Endothelial cell of umbilical vein (primary cell): Measurements from ENCODE around the gene TEX11. TPM values are rescaled to one million over a fixed set of nuclear protein-coding genes. Genes with fewer than 3 reads are reported as not detected.

Source experiments
- BruUV-seq: library from RNA; stranded (reverse); fragments of 400-500 nt; replicated peaks from 2 replicates; lab custom pipeline; 2021; lab: Mats Ljungman, UMichigan
- CTCF ChIA-PET: fragments of 300-600, 350-600 bp; sonication (Branson Sonifier 250); formaldehyde crosslinking; loops from one replicate; lab custom pipeline; 2021; ENCODE audit warnings: antibody characterized with exemption, inconsistent platforms; lab: Charles Lee
- POLR2A ChIA-PET: fragments of 300-600, 350-600 bp; sonication (Branson Sonifier 250); formaldehyde crosslinking; loops from one replicate; lab custom pipeline; 2021; ENCODE audit warnings: antibody characterized with exemption, inconsistent platforms; lab: Charles Lee
- DNase-seq: peaks from one replicate; pipeline ENCODE4 v3.0.0-alpha.2; 2011; ENCODE audit warnings: low read depth, low spot score
- FAIRE-seq: peaks from 2 replicates; lab custom pipeline; 2011; peaks lifted over from hg19 to GRCh38; lab: Jason Lieb, UNC
- H2AFZ ChIP-seq: 2 replicates; pipeline ENCODE4 v1.6.0; 2012; ENCODE audit warnings: low read depth, low read length, control low read depth, inconsistent platforms
- H3K27ac ChIP-seq: 2 replicates; pipeline ENCODE4 v1.5.1; 2011; ENCODE audit warnings: low read depth, mild to moderate bottlenecking, control low read depth, low read length, moderate library complexity; ENCODE audit not compliant: insufficient read depth
- H3K27me3 ChIP-seq, 2 experiments: 2 replicates each; pipeline versions ENCODE4 v1.6.0 to v1.6.1; 2011; ENCODE audit warnings: low read length in 2 of 2, mixed read lengths in 1 of 2; ENCODE audit not compliant: control insufficient read depth in 2 of 2, insufficient read depth in 2 of 2
- H3K36me3 ChIP-seq, 2 experiments: 2 replicates in 1 of 2; 3 replicates in 1 of 2; pipeline ENCODE4 v1.5.1; 2011; ENCODE audit warnings: low read length in 2 of 2, mild to moderate bottlenecking in 1 of 2, moderate library complexity in 1 of 2; ENCODE audit not compliant: control insufficient read depth in 2 of 2, insufficient read depth in 2 of 2; ENCODE audit errors: extremely low read depth in 1 of 2
- H3K4me1 ChIP-seq: 3 replicates; pipeline ENCODE4 v1.5.1; 2011; ENCODE audit warnings: mild to moderate bottlenecking, low read length; ENCODE audit not compliant: control insufficient read depth, insufficient read depth; ENCODE audit errors: extremely low read depth
- H3K4me2 ChIP-seq: 2 replicates; pipeline ENCODE4 v1.6.1; 2011; ENCODE audit warnings: low read length, control low read depth, mixed read lengths; ENCODE audit not compliant: insufficient read depth
- H3K4me3 ChIP-seq, 3 experiments: fragments of 200-600 bp in 1 of 3; sonication (generic), shearing (Covaris generic) in 1 of 3; replicated peaks in 1 of 3; 2 replicates each; pipeline ENCODE4 v1.5.1; 2011 to 2016; ENCODE audit warnings: control low read depth in 3 of 3, low read length in 3 of 3, mild to moderate bottlenecking in 2 of 3, inconsistent platforms in 1 of 3, low read depth in 1 of 3, moderate library complexity in 1 of 3; ENCODE audit not compliant: insufficient read depth in 1 of 3
- H3K79me2 ChIP-seq: 2 replicates; pipeline ENCODE4 v1.6.0; 2012; ENCODE audit warnings: low read length, inconsistent platforms; ENCODE audit not compliant: control insufficient read depth, insufficient read depth
- H3K9ac ChIP-seq: replicated peaks from 2 replicates; pipeline ENCODE3; 2011; ENCODE audit warnings: low read length, control low read depth; ENCODE audit not compliant: insufficient read depth; ENCODE audit errors: extremely low read depth
- H3K9me1 ChIP-seq: replicated peaks from 3 replicates; pipeline ENCODE4 v1.6.0; 2011; ENCODE audit warnings: mild to moderate bottlenecking, low read length; ENCODE audit not compliant: control insufficient read depth, insufficient read depth; ENCODE audit errors: extremely low read depth
- H3K9me3 ChIP-seq: replicated peaks from 2 replicates; pipeline ENCODE4 v1.5.1; 2012; ENCODE audit warnings: low read length, inconsistent platforms; ENCODE audit not compliant: control insufficient read depth, insufficient read depth
- H4K20me1 ChIP-seq: replicated peaks from 2 replicates; pipeline ENCODE3; 2011; ENCODE audit warnings: mild to moderate bottlenecking, low read length; ENCODE audit not compliant: control insufficient read depth, insufficient read depth; ENCODE audit errors: extremely low read depth
- EZH2 ChIP-seq: IDR thresholded peaks from 2 replicates; pipeline ENCODE4 v1.6.1; 2012; ENCODE audit warnings: borderline replicate concordance, low read depth, mild to moderate bottlenecking, moderate library complexity, low read length, inconsistent platforms; ENCODE audit not compliant: severe bottlenecking
- FOS ChIP-seq: IDR thresholded peaks from 2 replicates; pipeline ENCODE4 v1.6.1; 2011; ENCODE audit warnings: mild to moderate bottlenecking, low read length, moderate library complexity, borderline replicate concordance; ENCODE audit not compliant: insufficient read depth
- GATA2 ChIP-seq: IDR thresholded peaks from 2 replicates; pipeline ENCODE4 v1.7.0; 2011; ENCODE audit warnings: low read depth, mild to moderate bottlenecking, moderate library complexity, mixed read lengths, low read length; ENCODE audit not compliant: insufficient read length, insufficient read depth
- JUN ChIP-seq: IDR thresholded peaks from 2 replicates; pipeline ENCODE4 v1.6.1; 2011; ENCODE audit warnings: borderline replicate concordance, low read depth; ENCODE audit not compliant: insufficient read length, insufficient read depth
- MYC ChIP-seq: IDR thresholded peaks from one replicate; pipeline ENCODE4 v1.6.1; 2011; ENCODE audit warnings: mild to moderate bottlenecking, low read depth, low read length
- POLR2A ChIP-seq: IDR thresholded peaks from 2 replicates; pipeline ENCODE4 v1.6.1; 2012; ENCODE audit warnings: low read depth, mild to moderate bottlenecking, control low read depth, low read length
- POLR2AphosphoS5 ChIP-seq: IDR thresholded peaks from 2 replicates; pipeline ENCODE4 v1.6.1; 2012; ENCODE audit warnings: low read depth, mild to moderate bottlenecking, control low read depth, low read length, moderate library complexity; ENCODE audit not compliant: insufficient read depth
- dilution Hi-C: fragments of 300-500 bp; cut with MboI; formaldehyde crosslinking; loops from one replicate; pipeline ENCODE4 v1.15.0; 2019; ENCODE audit warnings: low sequenced_read_pairs; ENCODE audit not compliant: extremely low pct_ligation_motif_present
- intact Hi-C: fragments of 100-400 bp; cut with micrococcal nuclease; formaldehyde crosslinking; loops from one replicate; pipeline ENCODE4 v1.10.0; 2022
- polyA plus RNA-seq, 4 experiments: library from polyadenylated mRNA; depleted of rRNA in 3 of 4; stranded (reverse) in 3 of 4; unstranded in 1 of 4; fragments of >200 nt; gene quantifications; 2 replicates each; pipeline versions ENCODE4 v1.2.1 to v1.2.3, GENCODE V29; 2011 to 2012; ENCODE audit warnings: missing spikeins in 1 of 4
- total RNA-seq: library from RNA; stranded (reverse); gene quantifications from 2 replicates; pipeline ENCODE4 v1.2.3, GENCODE V29; 2021
- TF ChIP-seq, protein P1 (sequence below), 2 donors: IDR thresholded peaks; 1 replicate in 1 of 2; 2 replicates in 1 of 2; pipeline ENCODE4 v1.5.1; 2011; ENCODE audit warnings: low read length in 2 of 2, mild to moderate bottlenecking in 2 of 2, moderate library complexity in 2 of 2, control low read depth in 1 of 2, inconsistent platforms in 1 of 2, low read depth in 1 of 2; ENCODE audit not compliant: insufficient read depth in 1 of 2; ENCODE audit errors: extremely low read depth in 1 of 2
- TF ChIP-seq, protein P2 (sequence below): IDR thresholded peaks from 2 replicates; pipeline ENCODE4 v1.6.1; 2011; ENCODE audit not compliant: insufficient read depth, insufficient read length

Gene TEX11
- total and polyA plus RNA-seq, 2 donors (not counting 3 experiments of a cell fraction or from before 2014, with no cell fraction given), result not detected

DNA sequence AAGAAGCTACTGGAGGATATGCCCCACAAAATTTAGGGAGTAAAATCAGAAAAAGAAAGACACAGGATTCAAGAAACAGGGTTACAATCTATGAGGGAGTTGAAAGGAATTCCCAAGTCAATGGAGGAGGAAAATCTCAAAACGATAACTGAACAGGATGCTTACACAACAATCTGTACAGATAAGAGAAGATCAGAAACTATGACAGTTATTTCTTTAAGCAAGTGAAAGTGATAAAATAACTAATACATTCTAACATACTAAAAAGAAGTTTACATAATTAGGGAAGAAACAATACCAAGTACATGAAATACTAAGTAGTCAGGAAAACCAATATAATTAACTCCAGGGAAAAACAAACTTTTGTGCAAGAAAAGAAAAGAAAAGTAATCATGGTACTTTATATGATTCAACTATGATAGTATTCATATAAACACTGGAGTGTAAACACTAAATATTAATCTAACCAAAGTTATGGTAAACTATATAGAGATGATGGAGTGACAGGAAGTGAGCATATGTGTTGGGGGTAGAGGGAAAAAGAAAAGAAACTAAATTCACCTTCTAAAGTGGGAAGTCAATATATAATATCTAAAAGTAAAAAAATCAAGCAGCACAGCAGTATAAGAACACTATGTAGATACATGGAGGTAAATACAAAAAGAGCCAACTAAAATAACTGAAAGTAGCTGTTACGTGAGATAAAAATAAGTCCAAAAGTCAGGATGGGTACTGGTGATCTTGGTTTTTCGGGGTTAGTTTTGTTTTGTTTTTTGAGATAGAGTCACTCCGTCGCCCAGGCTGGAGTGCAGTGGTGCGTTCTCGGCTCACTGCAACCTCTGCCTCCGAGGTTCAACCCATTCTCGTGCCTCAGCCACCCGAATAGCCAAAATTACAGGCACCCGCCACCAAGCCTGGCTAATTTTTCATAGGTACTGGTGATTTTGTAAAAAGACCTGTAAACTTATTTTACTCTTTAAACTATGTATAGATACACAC, 99.3 kb downstream of the TEX11 start:
- no peaks in the 10 kb centered on the region for H3K4me1 ChIP-seq
- FAIRE-seq, result no peak
- H3K9me3 ChIP-seq, result no peaks in the 10 kb centered on the region
- H3K4me2 ChIP-seq, result no peak overlapping the region
- BruUV-seq, result no TSS peak
- H3K79me2 ChIP-seq, result no peaks in the 10 kb centered on the region
- H3K9ac ChIP-seq, result no peak overlapping the region
- CTCF ChIA-PET, result no interaction called here
- H2AFZ ChIP-seq, result no peak overlapping the region
- no peaks in the 10 kb centered on the region for H3K27me3 ChIP-seq
- TF ChIP-seq JUN, result no peak
- TF ChIP-seq GATA2, result no peak
- TF ChIP-seq, protein P1, sequence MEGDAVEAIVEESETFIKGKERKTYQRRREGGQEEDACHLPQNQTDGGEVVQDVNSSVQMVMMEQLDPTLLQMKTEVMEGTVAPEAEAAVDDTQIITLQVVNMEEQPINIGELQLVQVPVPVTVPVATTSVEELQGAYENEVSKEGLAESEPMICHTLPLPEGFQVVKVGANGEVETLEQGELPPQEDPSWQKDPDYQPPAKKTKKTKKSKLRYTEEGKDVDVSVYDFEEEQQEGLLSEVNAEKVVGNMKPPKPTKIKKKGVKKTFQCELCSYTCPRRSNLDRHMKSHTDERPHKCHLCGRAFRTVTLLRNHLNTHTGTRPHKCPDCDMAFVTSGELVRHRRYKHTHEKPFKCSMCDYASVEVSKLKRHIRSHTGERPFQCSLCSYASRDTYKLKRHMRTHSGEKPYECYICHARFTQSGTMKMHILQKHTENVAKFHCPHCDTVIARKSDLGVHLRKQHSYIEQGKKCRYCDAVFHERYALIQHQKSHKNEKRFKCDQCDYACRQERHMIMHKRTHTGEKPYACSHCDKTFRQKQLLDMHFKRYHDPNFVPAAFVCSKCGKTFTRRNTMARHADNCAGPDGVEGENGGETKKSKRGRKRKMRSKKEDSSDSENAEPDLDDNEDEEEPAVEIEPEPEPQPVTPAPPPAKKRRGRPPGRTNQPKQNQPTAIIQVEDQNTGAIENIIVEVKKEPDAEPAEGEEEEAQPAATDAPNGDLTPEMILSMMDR (IDR thresholded peaks at IDR 0.05; ENCODE audit: extremely low read depth in 1 of 2, insufficient read depth in 1 of 2, low read depth in 1 of 2, low read length in 2 of 2), result no peak
- no peak for TF ChIP-seq POLR2AphosphoS5
- TF ChIP-seq, protein P2, sequence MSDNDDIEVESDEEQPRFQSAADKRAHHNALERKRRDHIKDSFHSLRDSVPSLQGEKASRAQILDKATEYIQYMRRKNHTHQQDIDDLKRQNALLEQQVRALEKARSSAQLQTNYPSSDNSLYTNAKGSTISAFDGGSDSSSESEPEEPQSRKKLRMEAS, result no peak
- no peak for TF ChIP-seq FOS
- no peak for TF ChIP-seq EZH2
- no peak for TF ChIP-seq MYC
- no peak for TF ChIP-seq POLR2A
- no peak for DNase-seq
- H3K9me1 ChIP-seq, result no peaks in the 10 kb centered on the region
- H3K36me3 ChIP-seq, result no peaks in the 10 kb centered on the region
- H3K4me3 ChIP-seq, result no peak overlapping the region
- no peak overlapping the region for H3K27ac ChIP-seq
- no peaks in the 10 kb centered on the region for H4K20me1 ChIP-seq
- POLR2A ChIA-PET, result interaction anchor here (0.9 kb wide), 1 partner anchor 100 kb away, joined by 4 read pairs; no protein-coding TSS in a partner anchor
- intact Hi-C loops (no loop called here), dilution Hi-C loops (no loop called here)
